ENCODE results near the gene IFT74. TPM values are rescaled to one million over a fixed set of nuclear protein-coding genes. Genes with fewer than 3 reads are reported as not detected.

IFT74 gene
- total RNA-seq = 10 to 100 TPM; 13.0 to 34.1 (median 21.0) TPM

DNA sequence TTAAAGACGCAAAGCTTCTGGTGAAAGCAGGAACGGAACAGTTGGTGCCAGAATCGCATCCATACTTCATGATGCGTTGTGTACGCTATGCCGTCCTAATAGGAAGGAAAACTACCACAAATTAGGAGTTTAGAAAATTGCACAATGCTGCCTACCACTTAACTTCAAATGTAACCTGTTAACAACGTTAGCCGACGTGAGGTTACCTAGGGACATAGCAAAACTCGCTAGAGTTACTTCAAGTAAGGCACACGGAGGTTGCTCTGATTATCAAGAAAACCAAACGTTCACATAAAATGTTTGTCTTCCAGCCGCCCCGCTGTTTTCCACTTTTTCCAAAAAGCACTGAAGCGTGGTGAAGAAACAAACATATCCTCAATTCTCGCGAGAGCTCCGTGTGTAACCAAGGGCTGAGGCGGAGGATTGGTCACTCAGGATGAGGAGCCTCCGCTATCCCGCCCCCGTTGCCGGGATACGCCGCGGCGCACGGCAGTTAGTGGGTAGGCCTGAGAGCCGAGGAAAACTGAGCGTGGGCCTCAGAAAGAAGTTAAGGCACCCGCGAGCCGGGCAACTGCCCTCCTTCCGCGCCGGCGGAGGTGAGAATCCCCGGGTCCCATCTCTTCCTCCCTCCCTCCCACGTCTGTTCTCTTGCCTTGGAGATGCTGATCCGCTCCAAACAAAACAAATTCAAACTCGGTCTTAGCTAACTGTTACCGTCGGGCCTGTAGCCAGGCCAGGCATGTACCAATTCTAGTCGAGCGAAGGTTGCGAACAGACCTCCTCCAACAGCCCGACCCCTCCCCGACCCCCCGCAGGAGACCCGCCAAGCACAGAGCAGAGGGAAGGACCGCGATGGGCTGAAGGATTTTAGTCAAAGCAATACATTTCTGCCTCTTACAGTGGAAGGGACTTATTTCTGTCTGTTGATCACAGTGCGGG, at the start of gene IFT74:
Gene IFT74, plus strand, starts transcription at position 492 of the 939 bp plus-strand sequence. CDS start 5,556 bp downstream, outside the sequence.
- Histone ChIP-seq H3K27me3 (no peaks in the 10 kb centered on the region), H3K9me3 (no peaks in the 10 kb centered on the region), H3K36me3 (no peaks in the 10 kb centered on the region), H3K4me1 (peaks cover 0 to 8% of the 10 kb centered on the region in 2 donors), H3K27ac (peak within 1 kb of the TSS; percentile 91 to 93), H3K4me3 (peak within 1 kb of the TSS; percentile 48 to 83 (median 67))
- DNase-seq (ENCODE audit: low spot score in 2 of 2) = peak; percentile 97 to 98
- intact Hi-C loops (cut with DNase I; ENCODE audit: low total_unique reads) = loop anchor here (5.0 kb wide), 1 partner anchor 581 kb away; no protein-coding TSS in a partner anchor
- TF ChIP-seq POLR2AphosphoS5 (IDR thresholded peaks at IDR 0.05) (peak; percentile 28 to 68 (median 65)), POLR2A (IDR thresholded peaks at IDR 0.05) (peak; percentile 12)
- TF ChIP-seq, protein P1, sequence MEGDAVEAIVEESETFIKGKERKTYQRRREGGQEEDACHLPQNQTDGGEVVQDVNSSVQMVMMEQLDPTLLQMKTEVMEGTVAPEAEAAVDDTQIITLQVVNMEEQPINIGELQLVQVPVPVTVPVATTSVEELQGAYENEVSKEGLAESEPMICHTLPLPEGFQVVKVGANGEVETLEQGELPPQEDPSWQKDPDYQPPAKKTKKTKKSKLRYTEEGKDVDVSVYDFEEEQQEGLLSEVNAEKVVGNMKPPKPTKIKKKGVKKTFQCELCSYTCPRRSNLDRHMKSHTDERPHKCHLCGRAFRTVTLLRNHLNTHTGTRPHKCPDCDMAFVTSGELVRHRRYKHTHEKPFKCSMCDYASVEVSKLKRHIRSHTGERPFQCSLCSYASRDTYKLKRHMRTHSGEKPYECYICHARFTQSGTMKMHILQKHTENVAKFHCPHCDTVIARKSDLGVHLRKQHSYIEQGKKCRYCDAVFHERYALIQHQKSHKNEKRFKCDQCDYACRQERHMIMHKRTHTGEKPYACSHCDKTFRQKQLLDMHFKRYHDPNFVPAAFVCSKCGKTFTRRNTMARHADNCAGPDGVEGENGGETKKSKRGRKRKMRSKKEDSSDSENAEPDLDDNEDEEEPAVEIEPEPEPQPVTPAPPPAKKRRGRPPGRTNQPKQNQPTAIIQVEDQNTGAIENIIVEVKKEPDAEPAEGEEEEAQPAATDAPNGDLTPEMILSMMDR (IDR thresholded peaks at IDR 0.05) = no peak

DNA sequence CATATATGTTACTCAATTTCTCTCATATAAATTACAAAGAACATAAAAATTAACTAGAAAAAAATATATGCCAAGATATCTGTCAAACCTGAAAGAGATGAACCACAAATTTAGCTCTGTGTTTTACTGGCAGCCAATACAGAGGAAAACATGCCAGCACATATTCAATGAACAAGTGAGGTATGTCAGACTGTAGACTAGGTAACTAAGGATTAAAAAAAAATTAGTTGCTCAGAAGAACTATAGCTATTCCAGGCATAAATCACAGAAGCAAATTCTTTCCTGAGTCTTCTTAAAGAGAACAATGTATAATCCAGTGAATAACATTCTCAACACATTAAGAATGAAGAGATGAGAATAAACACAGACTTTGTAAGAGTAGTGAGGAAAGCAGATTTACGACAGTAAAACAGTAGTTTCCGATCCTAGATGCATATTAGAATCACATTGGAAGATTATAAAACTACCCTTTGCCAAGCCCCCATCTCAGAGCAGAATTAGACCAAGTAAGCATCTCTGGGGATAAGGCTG, 43.0 kb upstream of the IFT74 start:
- no peaks in the 10 kb centered on the region for H3K36me3 ChIP-seq
- DNase-seq (ENCODE audit: low spot score in 2 of 2) = no peak
- H3K27ac ChIP-seq = no peak overlapping the region
- no peaks in the 10 kb centered on the region for H3K9me3 ChIP-seq
- no peaks in the 10 kb centered on the region for H3K27me3 ChIP-seq
- TF ChIP-seq POLR2A (IDR thresholded peaks at IDR 0.05) (no peak), POLR2AphosphoS5 (IDR thresholded peaks at IDR 0.05) (no peak)
- TF ChIP-seq, protein P1 (IDR thresholded peaks at IDR 0.05) = no peak
- no peak overlapping the region for H3K4me3 ChIP-seq
- intact Hi-C loops (cut with DNase I; ENCODE audit: low total_unique reads) = no loop called here
- H3K4me1 ChIP-seq = no peaks in the 10 kb centered on the region

DNA sequence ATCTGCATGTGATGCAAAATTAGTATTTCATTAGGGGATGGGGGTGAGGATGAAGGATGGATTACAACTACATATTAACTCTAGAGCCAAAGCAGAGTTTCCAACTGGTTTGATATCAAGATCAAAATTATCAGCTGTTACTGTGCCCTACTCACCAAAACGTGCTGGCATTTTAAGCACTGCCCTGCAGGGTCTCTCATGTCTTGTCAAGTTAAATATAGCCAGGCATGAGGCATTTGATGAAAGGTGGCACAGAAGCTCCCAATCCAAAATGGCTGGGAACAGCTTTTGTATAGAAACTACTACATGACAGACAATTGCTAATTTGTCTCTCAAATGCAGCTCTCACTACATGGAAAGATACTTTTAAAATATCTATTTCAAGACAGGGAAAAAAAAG, 36.5 kb upstream of the IFT74 start:
- DNase-seq (ENCODE audit: low spot score in 2 of 2) = no peak
- no peak overlapping the region for H3K27ac ChIP-seq
- H3K4me3 ChIP-seq = no peak overlapping the region
- no peaks in the 10 kb centered on the region for H3K4me1 ChIP-seq
- H3K9me3 ChIP-seq = no peaks in the 10 kb centered on the region
- no peaks in the 10 kb centered on the region for H3K36me3 ChIP-seq
- H3K27me3 ChIP-seq = no peaks in the 10 kb centered on the region
- intact Hi-C loops (cut with DNase I; ENCODE audit: low total_unique reads) = no loop called here
- no peak for TF ChIP-seq POLR2AphosphoS5 (IDR thresholded peaks at IDR 0.05)
- TF ChIP-seq, protein P1 (IDR thresholded peaks at IDR 0.05) = no peak
- no peak for TF ChIP-seq POLR2A (IDR thresholded peaks at IDR 0.05)

DNA sequence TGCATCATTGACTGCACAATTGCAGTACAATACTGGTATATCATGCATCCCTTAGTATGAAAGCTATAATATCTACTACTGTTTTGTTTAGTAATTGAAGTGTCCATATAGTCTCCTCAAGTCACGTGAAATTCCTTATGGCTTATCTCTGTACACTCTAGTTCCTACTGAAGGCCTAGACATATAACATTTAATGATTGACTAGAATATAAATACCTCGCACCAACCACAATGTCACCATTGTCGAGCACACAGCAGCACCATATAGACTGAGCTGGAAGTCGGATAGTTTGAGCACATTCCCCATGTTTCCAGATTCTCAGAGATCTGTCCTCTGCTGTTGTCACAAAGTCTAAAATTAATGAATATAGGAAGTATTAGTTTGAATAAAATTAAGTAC, 30.6 kb upstream of the IFT74 start:
- Histone ChIP-seq H3K27ac (no peak overlapping the region), H3K9me3 (no peaks in the 10 kb centered on the region), H3K27me3 (no peaks in the 10 kb centered on the region), H3K4me1 (no peaks in the 10 kb centered on the region), H3K36me3 (peaks cover 8% of the 10 kb centered on the region), H3K4me3 (no peak overlapping the region)
- intact Hi-C loops (cut with DNase I; ENCODE audit: low total_unique reads) = no loop called here
- TF ChIP-seq POLR2AphosphoS5 (IDR thresholded peaks at IDR 0.05) (no peak), POLR2A (IDR thresholded peaks at IDR 0.05) (no peak)
- TF ChIP-seq, protein P1 (IDR thresholded peaks at IDR 0.05) = no peak
- DNase-seq (ENCODE audit: low spot score in 2 of 2) = no peak
